AG04450 (cell line): ENCODE results near the gene PBX1. TPM values are rescaled to one million over a fixed set of nuclear protein-coding genes. Genes with fewer than 3 reads are reported as not detected.

Source experiments
- CTCF ChIA-PET: fragments of 300-600, 350-600 bp; formaldehyde crosslinking; extraction: SDS; loops from one replicate; lab custom pipeline; 2022; ENCODE audit warnings: antibody characterized with exemption, inconsistent platforms; lab: Charles Lee
- POLR2A ChIA-PET: fragments of 350-600 bp; formaldehyde crosslinking; extraction: SDS; loops from one replicate; lab custom pipeline; 2021; ENCODE audit warnings: antibody characterized with exemption, inconsistent platforms; lab: Yijun Ruan, JAX
- DNase-seq: peaks from one replicate; pipeline ENCODE4 v3.0.0-alpha.2; 2011; ENCODE audit warnings: low read depth, low spot score
- H3K27ac ChIP-seq: one replicate; pipeline ENCODE4 v1.5.1; 2012; ENCODE audit warnings: low read depth, low read length, control low read depth
- H3K27me3 ChIP-seq: one replicate; pipeline ENCODE4 v1.6.0; 2012; ENCODE audit warnings: low read length; ENCODE audit not compliant: control insufficient read depth, insufficient read depth
- H3K4me3 ChIP-seq: 2 replicates; pipeline ENCODE4 v1.5.1; 2011; ENCODE audit warnings: mild to moderate bottlenecking, low read depth, low read length, control low read depth
- H3K9me3 ChIP-seq: 2 replicates; pipeline ENCODE4 v1.5.1; 2012; ENCODE audit warnings: low read length; ENCODE audit not compliant: control insufficient read depth, insufficient read depth
- CTCF ChIP-seq: IDR thresholded peaks from 2 replicates; pipeline ENCODE4 v1.5.1; 2011; ENCODE audit warnings: low read depth, low read length, control low read depth, inconsistent platforms
- polyA plus RNA-seq: library from polyadenylated mRNA; depleted of rRNA; stranded (reverse); fragments of >200 nt; gene quantifications from 2 replicates; pipeline ENCODE4 v1.2.3, GENCODE V29; 2011

Gene PBX1
- polyA plus RNA-seq, 1 experiment: 49.9 TPM

GRCh38 chr1:164805399-164805798 is 246.4 kb downstream of the PBX1 start:
- no peak overlapping the region for H3K27ac ChIP-seq
- no peak for DNase-seq
- CTCF ChIA-PET: interaction anchor here (1.3 to 4.2 kb wide), 2 partner anchors 18 kb away, joined by 4 to 21 read pairs; no protein-coding TSS in a partner anchor

GRCh38 chr1:164806531-164806930 is 247.5 kb downstream of the PBX1 start:
- no peaks in the 10 kb centered on the region for H3K27me3 ChIP-seq
- H3K27ac ChIP-seq: no peak overlapping the region
- no peak for TF ChIP-seq CTCF
- POLR2A ChIA-PET: no interaction called here
- no peak overlapping the region for H3K4me3 ChIP-seq
- CTCF ChIA-PET: interaction anchor here (4.2 kb wide), 1 partner anchor 19 kb away, joined by 21 read pairs; no protein-coding TSS in a partner anchor
- no peak for DNase-seq
- no peaks in the 10 kb centered on the region for H3K9me3 ChIP-seq

More at GRCh38 chr1:164805399-164805798, 246.4 kb downstream of the PBX1 start:
- POLR2A ChIA-PET: interaction anchor here (0.5 kb wide), 2 partner anchors 11 to 24 kb away, joined by 3 to 4 read pairs; no protein-coding TSS in a partner anchor
- Histone ChIP-seq H3K4me3 (no peak overlapping the region), H3K27me3 (no peaks in the 10 kb centered on the region), H3K9me3 (no peaks in the 10 kb centered on the region)
- no peak for TF ChIP-seq CTCF

- ChIA-PET CTCF (interaction anchor here (1.0 kb wide), 1 partner anchor 26 kb away, joined by 5 read pairs; no protein-coding TSS in a partner anchor), POLR2A (no interaction called here)
- H3K27ac ChIP-seq: no peak overlapping the region
- no peaks in the 10 kb centered on the region for H3K9me3 ChIP-seq
- no peak for DNase-seq
- no peaks in the 10 kb centered on the region for H3K27me3 ChIP-seq
- H3K4me3 ChIP-seq: no peak overlapping the region
- no peak for TF ChIP-seq CTCF
Measured at GRCh38 chr1:164813776-164814175, 254.8 kb downstream of the PBX1 start.

GRCh38 chr1:164821648-164822047 is 262.7 kb downstream of the PBX1 start:
- DNase-seq: no peak
- POLR2A ChIA-PET: no interaction called here

More at GRCh38 chr1:164821648-164822047, 262.7 kb downstream of the PBX1 start:
- CTCF ChIA-PET: no interaction called here
- H3K4me3 ChIP-seq: no peak overlapping the region
- no peaks in the 10 kb centered on the region; the same call in 1 of the 2 replicates for H3K9me3 ChIP-seq
- no peak overlapping the region for H3K27ac ChIP-seq
- H3K27me3 ChIP-seq: no peaks in the 10 kb centered on the region
- TF ChIP-seq CTCF: no peak
